ENCODE results near the gene PPM1H. TPM values are rescaled to one million over a fixed set of nuclear protein-coding genes. Genes with fewer than 3 reads are reported as not detected.

The PPM1H gene
- total RNA-seq, 1 donor = 13.4 TPM

DNA sequence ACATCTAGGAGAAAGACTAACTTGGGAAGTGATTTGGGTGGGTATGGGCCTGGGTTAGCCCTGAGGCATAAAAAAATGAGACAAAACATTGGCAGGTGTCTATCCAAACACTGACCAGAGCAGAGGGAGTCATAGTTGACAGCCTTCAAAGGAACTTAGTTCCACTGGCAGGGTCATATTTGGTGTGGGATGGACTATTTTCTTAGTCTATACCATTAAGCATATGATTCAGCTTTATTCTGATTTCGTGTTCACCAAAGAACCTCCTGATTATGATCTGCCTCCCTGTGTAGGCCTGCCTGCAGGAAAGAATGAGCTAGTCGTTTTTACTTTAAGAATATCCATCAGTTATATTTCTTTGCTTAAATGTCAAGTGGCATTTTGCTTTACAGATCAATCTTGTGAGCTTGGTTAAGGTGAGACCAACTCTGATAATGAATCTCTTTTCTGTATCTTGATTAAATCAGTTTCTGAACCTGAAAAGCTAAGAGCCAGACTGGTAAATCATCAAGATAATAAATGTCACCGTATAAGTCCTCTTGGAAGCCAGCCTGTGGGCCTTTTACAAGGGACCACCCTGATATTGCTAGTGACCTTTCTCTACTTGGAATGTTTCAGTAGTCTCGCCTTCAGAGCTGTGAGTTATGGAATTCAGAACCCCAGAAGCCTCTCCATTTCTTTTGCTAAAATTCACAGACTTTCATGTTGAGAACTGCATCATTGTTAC, 285.4 kb downstream of the PPM1H start:
- H3K4me1 ChIP-seq (ENCODE audit: insufficient read depth, low read length) = peaks cover 3% of the 10 kb centered on the region
- H4K20me1 ChIP-seq (ENCODE audit: insufficient read depth, low read length) = no peaks in the 10 kb centered on the region
- H2AFZ ChIP-seq (ENCODE audit: low read length) = no peak overlapping the region
- no peak overlapping the region for H3K4me2 ChIP-seq (ENCODE audit: insufficient read depth, low read length)
- peak; percentile 10 for DNase-seq (ENCODE audit: insufficient read length, low spot score, missing footprints)
- H3K4me3 ChIP-seq (ENCODE audit: insufficient read depth, low read length) = no peak overlapping the region
- TF ChIP-seq, protein P1, sequence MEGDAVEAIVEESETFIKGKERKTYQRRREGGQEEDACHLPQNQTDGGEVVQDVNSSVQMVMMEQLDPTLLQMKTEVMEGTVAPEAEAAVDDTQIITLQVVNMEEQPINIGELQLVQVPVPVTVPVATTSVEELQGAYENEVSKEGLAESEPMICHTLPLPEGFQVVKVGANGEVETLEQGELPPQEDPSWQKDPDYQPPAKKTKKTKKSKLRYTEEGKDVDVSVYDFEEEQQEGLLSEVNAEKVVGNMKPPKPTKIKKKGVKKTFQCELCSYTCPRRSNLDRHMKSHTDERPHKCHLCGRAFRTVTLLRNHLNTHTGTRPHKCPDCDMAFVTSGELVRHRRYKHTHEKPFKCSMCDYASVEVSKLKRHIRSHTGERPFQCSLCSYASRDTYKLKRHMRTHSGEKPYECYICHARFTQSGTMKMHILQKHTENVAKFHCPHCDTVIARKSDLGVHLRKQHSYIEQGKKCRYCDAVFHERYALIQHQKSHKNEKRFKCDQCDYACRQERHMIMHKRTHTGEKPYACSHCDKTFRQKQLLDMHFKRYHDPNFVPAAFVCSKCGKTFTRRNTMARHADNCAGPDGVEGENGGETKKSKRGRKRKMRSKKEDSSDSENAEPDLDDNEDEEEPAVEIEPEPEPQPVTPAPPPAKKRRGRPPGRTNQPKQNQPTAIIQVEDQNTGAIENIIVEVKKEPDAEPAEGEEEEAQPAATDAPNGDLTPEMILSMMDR (IDR thresholded peaks at IDR 0.05; ENCODE audit: extremely low read depth, low read depth, low read length) = no peak
- no peaks in the 10 kb centered on the region for H3K27me3 ChIP-seq (ENCODE audit: insufficient read depth, low read length)
- H3K9me3 ChIP-seq (ENCODE audit: low read depth, low read length) = no peaks in the 10 kb centered on the region
- no peaks in the 10 kb centered on the region for H3K79me2 ChIP-seq (ENCODE audit: insufficient read depth, low read length)
- H3K36me3 ChIP-seq (ENCODE audit: insufficient read depth, low read length) = no peaks in the 10 kb centered on the region
- H3K27ac ChIP-seq (ENCODE audit: low read depth, low read length) = no peak overlapping the region

DNA sequence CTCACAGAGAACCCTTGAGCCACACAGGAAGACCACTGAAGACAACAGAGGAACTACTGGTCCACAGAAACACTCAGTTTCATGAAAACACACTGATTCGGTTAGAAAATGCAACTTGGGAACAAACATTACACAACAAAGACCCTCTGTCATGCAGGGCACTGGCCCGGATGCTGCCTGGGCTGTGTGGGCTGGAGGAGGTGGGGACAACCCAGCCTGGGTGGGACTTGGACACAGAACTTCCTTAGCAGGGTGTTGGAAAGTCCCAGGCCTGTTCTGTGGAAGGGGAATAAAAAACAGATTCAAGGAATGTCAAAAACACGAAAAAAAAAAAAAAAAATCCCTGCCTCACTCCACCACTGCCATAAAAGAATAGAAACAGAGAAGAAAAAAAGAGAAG, 287.4 kb downstream of the PPM1H start:
- no peaks in the 10 kb centered on the region for H3K79me2 ChIP-seq (ENCODE audit: insufficient read depth, low read length)
- H4K20me1 ChIP-seq (ENCODE audit: insufficient read depth, low read length) = no peaks in the 10 kb centered on the region
- TF ChIP-seq, protein P1 (IDR thresholded peaks at IDR 0.05; ENCODE audit: extremely low read depth, low read depth, low read length) = no peak
- H3K9me3 ChIP-seq (ENCODE audit: low read depth, low read length) = no peaks in the 10 kb centered on the region
- H3K36me3 ChIP-seq (ENCODE audit: insufficient read depth, low read length) = no peaks in the 10 kb centered on the region
- DNase-seq (ENCODE audit: insufficient read length, low spot score, missing footprints) = no peak
- H3K27me3 ChIP-seq (ENCODE audit: insufficient read depth, low read length) = no peaks in the 10 kb centered on the region
- H3K4me1 ChIP-seq (ENCODE audit: insufficient read depth, low read length) = peaks cover 3% of the 10 kb centered on the region
- H2AFZ ChIP-seq (ENCODE audit: low read length) = no peak overlapping the region
- H3K4me3 ChIP-seq (ENCODE audit: insufficient read depth, low read length) = no peak overlapping the region
- no peak overlapping the region for H3K27ac ChIP-seq (ENCODE audit: low read depth, low read length)
- H3K4me2 ChIP-seq (ENCODE audit: insufficient read depth, low read length) = no peak overlapping the region

DNA sequence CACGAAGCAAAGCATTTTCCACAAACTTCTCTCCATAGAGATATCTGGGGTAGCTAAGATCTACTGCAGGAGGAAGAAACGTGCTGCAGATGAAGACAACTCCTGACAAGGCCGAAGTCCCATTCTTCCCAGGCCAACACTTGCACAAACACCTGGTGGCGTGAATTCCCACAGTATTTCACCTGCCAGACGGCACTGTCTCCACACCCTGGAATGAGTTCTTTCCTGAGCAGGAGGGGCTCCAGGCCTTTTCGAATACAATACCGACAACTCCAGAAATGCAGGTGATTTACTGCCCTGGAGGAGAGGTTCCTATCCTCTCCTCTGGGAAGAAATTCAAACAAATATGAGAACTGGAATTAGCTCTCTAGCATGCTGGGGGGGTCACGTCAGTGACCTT, 288.4 kb downstream of the PPM1H start:
- no peak overlapping the region for H3K4me2 ChIP-seq (ENCODE audit: insufficient read depth, low read length)
- H2AFZ ChIP-seq (ENCODE audit: low read length) = no peak overlapping the region
- TF ChIP-seq, protein P1 (IDR thresholded peaks at IDR 0.05; ENCODE audit: extremely low read depth, low read depth, low read length) = no peak

DNA sequence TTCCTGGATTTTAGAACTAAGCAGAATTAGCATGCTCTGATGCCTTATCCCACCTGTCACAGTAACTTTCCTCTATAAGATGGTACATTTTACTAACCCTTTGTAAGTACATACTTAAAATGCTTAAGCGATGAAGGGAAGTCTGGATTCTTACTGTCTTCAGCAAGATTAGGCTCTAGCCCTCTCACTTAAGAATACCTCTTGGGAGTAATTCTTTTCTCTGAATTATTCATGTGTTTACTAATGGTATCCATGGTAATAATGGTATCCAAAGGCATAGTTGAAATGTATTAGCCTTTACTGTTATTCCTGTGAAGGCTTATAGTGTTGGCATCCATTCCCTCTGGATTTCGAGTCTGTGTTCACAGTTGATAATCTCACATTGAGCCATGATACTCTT, 291.5 kb downstream of the PPM1H start:
- H3K4me1 ChIP-seq (ENCODE audit: insufficient read depth, low read length) = peaks cover 17% of the 10 kb centered on the region
- H3K36me3 ChIP-seq (ENCODE audit: insufficient read depth, low read length) = no peaks in the 10 kb centered on the region
- no peaks in the 10 kb centered on the region for H4K20me1 ChIP-seq (ENCODE audit: insufficient read depth, low read length)
- H3K79me2 ChIP-seq (ENCODE audit: insufficient read depth, low read length) = no peaks in the 10 kb centered on the region
- H3K27me3 ChIP-seq (ENCODE audit: insufficient read depth, low read length) = no peaks in the 10 kb centered on the region
- no peak overlapping the region for H3K4me3 ChIP-seq (ENCODE audit: insufficient read depth, low read length)
- no peaks in the 10 kb centered on the region for H3K9me3 ChIP-seq (ENCODE audit: low read depth, low read length)
- H3K27ac ChIP-seq (ENCODE audit: low read depth, low read length) = no peak overlapping the region
- no peak overlapping the region for H3K4me2 ChIP-seq (ENCODE audit: insufficient read depth, low read length)
- DNase-seq (ENCODE audit: insufficient read length, low spot score, missing footprints) = no peak
- no peak overlapping the region for H2AFZ ChIP-seq (ENCODE audit: low read length)
- TF ChIP-seq, protein P1 (IDR thresholded peaks at IDR 0.05; ENCODE audit: extremely low read depth, low read depth, low read length) = no peak

More for the DNA sequence above, 288.4 kb downstream of the PPM1H start:
- Histone ChIP-seq H3K36me3 (ENCODE audit: insufficient read depth, low read length) (no peaks in the 10 kb centered on the region), H4K20me1 (ENCODE audit: insufficient read depth, low read length) (no peaks in the 10 kb centered on the region), H3K79me2 (ENCODE audit: insufficient read depth, low read length) (no peaks in the 10 kb centered on the region), H3K4me1 (ENCODE audit: insufficient read depth, low read length) (peaks cover 5% of the 10 kb centered on the region), H3K9me3 (ENCODE audit: low read depth, low read length) (no peaks in the 10 kb centered on the region), H3K27me3 (ENCODE audit: insufficient read depth, low read length) (no peaks in the 10 kb centered on the region), H3K4me3 (ENCODE audit: insufficient read depth, low read length) (no peak overlapping the region), H3K27ac (ENCODE audit: low read depth, low read length) (no peak overlapping the region)
- DNase-seq (ENCODE audit: insufficient read length, low spot score, missing footprints) = no peak

Measured in osteoblast (primary cell).